Bronchial epithelial cell (primary cell): ENCODE data around the gene GNAT3. TPM values are rescaled to one million over a fixed set of nuclear protein-coding genes. Genes with fewer than 3 reads are reported as not detected.

ENCODE experiments used
- DNase-seq: peaks from one replicate; pipeline ENCODE4 v3.0.0-alpha.2; 2010; ENCODE audit warnings: low read depth
- FAIRE-seq: peaks from 2 replicates; lab custom pipeline; 2011; peaks lifted over from hg19 to GRCh38; lab: Jason Lieb, UNC
- H3K27me3 ChIP-seq: 2 replicates; pipeline ENCODE4 v1.5.1; 2011; ENCODE audit warnings: low read length; ENCODE audit not compliant: control insufficient read depth, insufficient read depth
- H3K36me3 ChIP-seq: 2 replicates; pipeline ENCODE4 v1.5.1; 2011; ENCODE audit warnings: low read length; ENCODE audit not compliant: control insufficient read depth, insufficient read depth
- H3K4me3 ChIP-seq: 2 replicates; pipeline ENCODE4 v1.5.1; 2011; ENCODE audit warnings: mild to moderate bottlenecking, low read depth, low read length, control low read depth
- total RNA-seq: library from RNA; depleted of rRNA; stranded (reverse); fragments of >200 nt; gene quantifications from 2 replicates; pipeline ENCODE4 v1.2.1, GENCODE V29; 2014
- TF ChIP-seq, protein P1 (sequence below): IDR thresholded peaks from 2 replicates; pipeline ENCODE4 v1.5.1; 2011; ENCODE audit warnings: mild to moderate bottlenecking, moderate library complexity, low read length, control low read depth, inconsistent platforms; ENCODE audit not compliant: insufficient read depth, severe bottlenecking

The GNAT3 gene
- total RNA-seq, 1 donor from 2014 or later: not detected

DNA sequence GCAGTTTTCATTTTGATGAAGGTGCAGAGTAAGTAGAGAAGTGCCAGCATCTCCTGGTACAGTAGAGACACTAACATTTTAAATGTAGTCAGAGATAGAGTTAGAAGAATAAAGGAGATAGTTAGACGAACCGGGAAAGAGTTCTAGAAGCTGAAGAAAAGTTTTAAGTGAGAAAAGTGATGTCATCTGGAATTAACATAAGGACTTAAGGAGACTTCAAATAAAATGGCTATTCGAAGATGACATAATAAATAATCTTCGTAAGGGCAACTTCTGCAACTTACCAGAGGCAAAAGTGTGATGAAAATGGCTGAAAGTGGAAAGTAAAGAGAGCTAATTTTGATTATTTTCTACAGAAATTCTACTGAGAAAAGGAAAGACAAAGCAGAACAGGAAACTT is 20.4 kb downstream of the GNAT3 start:
- H3K36me3 ChIP-seq: no peaks in the 10 kb centered on the region
- FAIRE-seq (no peak), DNase-seq (no peak)
- no peak overlapping the region for H3K4me3 ChIP-seq
- TF ChIP-seq, protein P1, sequence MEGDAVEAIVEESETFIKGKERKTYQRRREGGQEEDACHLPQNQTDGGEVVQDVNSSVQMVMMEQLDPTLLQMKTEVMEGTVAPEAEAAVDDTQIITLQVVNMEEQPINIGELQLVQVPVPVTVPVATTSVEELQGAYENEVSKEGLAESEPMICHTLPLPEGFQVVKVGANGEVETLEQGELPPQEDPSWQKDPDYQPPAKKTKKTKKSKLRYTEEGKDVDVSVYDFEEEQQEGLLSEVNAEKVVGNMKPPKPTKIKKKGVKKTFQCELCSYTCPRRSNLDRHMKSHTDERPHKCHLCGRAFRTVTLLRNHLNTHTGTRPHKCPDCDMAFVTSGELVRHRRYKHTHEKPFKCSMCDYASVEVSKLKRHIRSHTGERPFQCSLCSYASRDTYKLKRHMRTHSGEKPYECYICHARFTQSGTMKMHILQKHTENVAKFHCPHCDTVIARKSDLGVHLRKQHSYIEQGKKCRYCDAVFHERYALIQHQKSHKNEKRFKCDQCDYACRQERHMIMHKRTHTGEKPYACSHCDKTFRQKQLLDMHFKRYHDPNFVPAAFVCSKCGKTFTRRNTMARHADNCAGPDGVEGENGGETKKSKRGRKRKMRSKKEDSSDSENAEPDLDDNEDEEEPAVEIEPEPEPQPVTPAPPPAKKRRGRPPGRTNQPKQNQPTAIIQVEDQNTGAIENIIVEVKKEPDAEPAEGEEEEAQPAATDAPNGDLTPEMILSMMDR: no peak
- no peaks in the 10 kb centered on the region for H3K27me3 ChIP-seq

DNA sequence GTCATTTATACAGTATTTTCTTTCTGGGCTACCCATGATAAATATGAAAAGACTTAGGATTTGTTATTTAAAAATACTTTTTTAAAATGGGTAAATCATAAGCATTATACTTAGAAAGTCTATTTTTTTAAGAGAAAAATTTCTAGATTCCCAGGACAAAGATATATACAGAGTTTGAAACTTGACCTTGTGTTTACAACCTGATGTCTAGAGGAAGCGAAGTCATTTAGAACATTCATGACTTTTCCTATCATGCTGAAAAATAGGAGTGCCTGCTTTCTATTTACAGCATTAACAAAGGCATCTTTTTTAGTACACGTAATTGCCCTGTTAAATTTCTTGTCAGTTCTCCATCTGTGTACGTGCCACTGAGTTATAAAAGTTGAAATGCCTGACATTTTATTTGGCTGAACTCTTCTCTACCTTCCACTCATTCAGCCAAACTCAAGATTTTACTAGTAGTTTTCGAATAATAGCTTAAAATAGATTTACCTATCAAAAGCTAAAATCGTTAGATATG is 23.0 kb downstream of the GNAT3 start:
- FAIRE-seq (no peak), DNase-seq (no peak)
- TF ChIP-seq, protein P1: no peak
- no peaks in the 10 kb centered on the region for H3K36me3 ChIP-seq
- H3K27me3 ChIP-seq: no peaks in the 10 kb centered on the region
- H3K4me3 ChIP-seq: no peak overlapping the region

DNA sequence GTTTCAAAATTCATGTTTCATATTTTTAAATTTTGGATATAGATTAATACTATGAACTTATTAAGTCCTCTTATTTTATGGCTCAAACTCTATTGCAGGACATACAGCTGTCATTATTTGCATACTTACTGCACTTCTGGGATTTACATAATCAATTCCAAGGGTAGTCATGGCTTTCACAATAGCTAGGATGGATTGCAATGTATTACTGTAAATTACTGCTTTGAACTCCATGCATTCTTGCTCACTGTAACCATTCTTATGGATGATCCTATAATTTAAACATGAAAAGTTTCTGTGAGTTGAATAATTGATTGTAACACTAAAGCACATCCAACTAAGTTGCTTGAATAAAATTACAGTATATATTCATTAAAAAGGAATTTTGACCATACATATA is 23.5 kb downstream of the GNAT3 start:
- DNase-seq (peak; percentile 55), FAIRE-seq (no peak)
- TF ChIP-seq, protein P1: no peak
- Histone ChIP-seq H3K4me3 (no peak overlapping the region), H3K27me3 (no peaks in the 10 kb centered on the region), H3K36me3 (no peaks in the 10 kb centered on the region)

DNA sequence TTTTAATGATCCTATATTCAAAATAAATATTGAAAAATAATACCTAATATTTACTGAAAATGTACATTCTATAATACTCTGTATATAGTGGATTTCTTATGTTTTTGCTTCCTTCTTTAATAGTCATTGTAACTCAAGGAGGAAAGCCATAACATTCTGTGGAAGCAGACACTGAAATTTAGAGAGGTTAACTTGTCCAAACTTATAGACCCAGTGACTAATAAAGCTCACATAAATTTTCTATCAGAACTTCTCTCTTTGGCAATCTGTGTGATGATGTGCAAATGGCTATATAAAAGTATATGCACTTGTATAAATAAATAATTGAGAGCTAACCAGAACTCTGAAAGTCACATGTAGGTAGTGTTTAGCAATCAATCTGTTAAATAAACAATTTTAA is 26.1 kb downstream of the GNAT3 start:
- DNase-seq: peak; percentile 67

DNA sequence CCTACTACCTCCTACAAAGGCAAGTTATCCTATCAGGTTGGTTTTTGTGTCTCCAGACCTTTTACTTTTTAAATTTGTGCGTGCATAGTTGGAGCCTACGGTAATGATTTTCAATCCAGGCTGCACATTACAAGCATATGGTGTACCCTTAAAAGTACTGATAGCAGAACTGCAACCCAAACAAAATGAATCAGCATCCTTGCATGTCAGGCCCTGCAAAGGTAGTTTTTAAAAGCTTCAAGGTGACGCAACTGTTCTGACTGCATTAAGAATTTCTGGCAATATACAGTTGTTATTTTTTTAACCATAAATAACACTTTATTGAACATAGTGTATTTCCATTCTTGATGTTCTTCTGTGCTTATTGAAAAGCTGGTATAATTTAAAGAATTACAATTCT is 28.9 kb downstream of the GNAT3 start:
- H3K4me3 ChIP-seq: no peak overlapping the region
- no peaks in the 10 kb centered on the region for H3K36me3 ChIP-seq
- FAIRE-seq: no peak
- TF ChIP-seq, protein P1: no peak
- DNase-seq: peak; percentile 91
- no peaks in the 10 kb centered on the region for H3K27me3 ChIP-seq

More for the DNA sequence above, 26.1 kb downstream of the GNAT3 start:
- Histone ChIP-seq H3K4me3 (no peak overlapping the region), H3K36me3 (no peaks in the 10 kb centered on the region), H3K27me3 (no peaks in the 10 kb centered on the region)
- no peak for FAIRE-seq
- TF ChIP-seq, protein P1: no peak
